DMS153 (cell line): ENCODE data around the gene ACSF3.
A peak's percentile ranks its signal among the peaks of the same experiment; 100 is the strongest.

Experiments used
- DNase-seq: peaks from one replicate; lab custom pipeline; 2025; lab: John Stamatoyannopoulos, UW

ACSF3 gene

GRCh38 chr16:89201439-89202377 is 108.1 kb downstream of the ACSF3 start:
- DNase-seq: peak; percentile 43

GRCh38 chr16:89202422-89203215 is 109.0 kb downstream of the ACSF3 start:
- no peak for DNase-seq
